HG03558 (cell line): ENCODE results near the gene SLC25A34.

ENCODE experiments used
- ATAC-seq: cut with Tn5 transposase; IDR thresholded peaks from one replicate; pipeline ENCODE4 v1.9.1; 2021; ENCODE audit warnings: moderate number of reproducible peaks; ENCODE audit not compliant: unreplicated experiment; ENCODE audit errors: extremely low read depth

Gene SLC25A34

DNA sequence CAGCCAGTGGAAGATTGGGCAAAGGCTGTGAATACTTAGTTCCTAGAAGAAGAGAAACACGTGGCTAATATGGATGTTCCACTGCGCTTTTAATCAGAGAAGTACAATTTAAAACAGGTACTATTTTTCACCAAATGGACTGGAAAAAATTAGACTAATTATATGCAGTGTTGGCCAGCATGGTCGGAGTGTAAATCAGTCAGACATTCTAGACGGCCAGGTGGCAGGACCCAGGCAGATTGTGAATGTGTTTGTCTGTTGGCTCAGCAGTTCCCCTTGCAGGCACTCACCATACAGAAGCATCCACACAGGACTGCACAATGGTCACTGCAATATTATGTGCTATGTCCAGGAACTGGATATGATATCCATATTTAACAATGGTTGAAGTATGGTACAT, 23.9 kb upstream of the SLC25A34 start:
- no peak for ATAC-seq

DNA sequence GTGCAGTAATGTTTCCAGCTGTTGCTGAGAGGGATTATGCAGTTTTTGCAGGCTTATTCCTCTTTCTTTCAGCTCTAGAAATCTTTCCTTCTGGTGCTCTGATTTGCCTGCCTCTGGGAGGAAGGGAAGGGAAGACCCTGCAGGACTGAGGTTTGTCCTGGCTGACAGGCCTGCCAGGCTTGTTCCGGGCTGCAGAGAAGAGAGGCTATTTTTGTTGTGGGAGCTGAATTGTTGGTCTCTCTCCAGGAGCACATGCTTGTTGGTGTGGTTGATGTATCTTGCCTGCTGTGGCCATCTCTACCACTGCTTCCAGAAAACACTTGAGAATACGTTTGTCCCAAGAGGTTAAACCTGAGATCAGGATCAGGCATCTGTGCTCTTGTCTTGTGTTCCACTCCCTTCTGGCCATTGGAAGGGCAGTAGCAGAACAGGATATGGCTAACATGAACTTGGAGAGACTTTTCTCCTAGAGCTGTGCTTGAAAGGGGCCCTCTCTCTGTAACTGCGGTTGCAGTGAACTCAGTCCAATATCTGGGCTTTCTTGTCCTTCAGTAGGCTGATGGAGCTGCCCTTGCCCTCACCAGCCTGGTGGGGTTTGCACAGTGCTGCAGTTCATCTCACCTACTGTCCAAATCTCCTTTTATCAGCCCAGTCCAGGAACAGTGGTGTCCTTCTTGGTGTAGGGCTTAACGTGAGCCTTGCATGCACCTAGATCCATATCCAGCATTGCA, 21.5 kb upstream of the SLC25A34 start:
- ATAC-seq, result no peak

DNA sequence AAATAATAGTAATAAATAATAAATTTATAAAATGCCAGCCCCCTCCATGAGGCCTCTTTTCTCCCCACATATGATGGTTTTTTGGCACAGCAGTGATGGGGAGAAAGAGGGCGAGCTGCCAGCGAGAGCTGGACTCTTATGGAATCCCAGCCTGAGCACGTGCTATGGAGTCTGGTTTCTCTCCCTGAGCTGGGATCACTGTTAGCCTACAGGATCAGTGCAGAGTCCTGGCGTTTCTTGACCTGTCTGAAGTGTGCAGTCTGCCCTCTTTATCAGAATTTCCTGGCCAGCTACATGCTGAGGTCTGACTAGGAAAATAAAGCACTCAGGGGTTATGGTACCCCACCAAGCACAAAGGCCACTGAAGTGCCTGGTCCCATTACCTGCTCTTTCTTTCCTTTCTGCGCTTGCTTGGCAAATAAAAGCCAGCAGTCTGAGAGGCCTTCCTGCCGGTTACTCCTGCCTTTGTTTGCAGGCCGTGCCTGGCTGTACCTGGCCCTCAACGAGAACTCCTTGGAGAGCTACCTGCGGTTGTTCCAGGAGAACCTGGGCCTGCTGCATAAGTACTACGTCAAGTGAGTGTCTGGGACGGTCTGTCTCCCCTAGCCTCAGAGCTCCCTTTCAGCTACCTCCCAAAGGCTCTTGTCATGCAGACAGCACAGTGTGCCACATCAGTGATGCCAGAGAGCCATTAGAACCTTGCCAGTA, 18.5 kb upstream of the SLC25A34 start:
- no peak for ATAC-seq

DNA sequence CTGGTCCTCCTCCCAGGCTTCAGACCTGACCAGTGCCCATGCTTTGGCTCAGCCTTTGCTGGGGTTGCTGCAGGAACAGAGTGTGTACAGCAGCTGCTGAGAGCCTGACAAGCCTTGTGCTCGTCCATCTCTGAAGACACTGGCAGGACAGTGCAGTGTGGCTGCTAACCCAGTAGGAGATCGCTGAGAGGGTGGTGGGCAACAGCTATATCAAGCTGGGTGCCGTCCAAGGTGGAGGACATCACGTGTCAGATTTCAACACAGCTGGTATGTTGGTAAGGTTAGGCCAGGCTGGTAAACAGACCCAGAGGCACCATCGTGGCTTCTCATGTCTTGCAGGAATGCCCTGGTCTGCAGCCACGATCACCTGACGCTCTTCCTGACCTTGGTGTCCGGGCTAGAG, 17.9 kb upstream of the SLC25A34 start:
- no peak for ATAC-seq

DNA sequence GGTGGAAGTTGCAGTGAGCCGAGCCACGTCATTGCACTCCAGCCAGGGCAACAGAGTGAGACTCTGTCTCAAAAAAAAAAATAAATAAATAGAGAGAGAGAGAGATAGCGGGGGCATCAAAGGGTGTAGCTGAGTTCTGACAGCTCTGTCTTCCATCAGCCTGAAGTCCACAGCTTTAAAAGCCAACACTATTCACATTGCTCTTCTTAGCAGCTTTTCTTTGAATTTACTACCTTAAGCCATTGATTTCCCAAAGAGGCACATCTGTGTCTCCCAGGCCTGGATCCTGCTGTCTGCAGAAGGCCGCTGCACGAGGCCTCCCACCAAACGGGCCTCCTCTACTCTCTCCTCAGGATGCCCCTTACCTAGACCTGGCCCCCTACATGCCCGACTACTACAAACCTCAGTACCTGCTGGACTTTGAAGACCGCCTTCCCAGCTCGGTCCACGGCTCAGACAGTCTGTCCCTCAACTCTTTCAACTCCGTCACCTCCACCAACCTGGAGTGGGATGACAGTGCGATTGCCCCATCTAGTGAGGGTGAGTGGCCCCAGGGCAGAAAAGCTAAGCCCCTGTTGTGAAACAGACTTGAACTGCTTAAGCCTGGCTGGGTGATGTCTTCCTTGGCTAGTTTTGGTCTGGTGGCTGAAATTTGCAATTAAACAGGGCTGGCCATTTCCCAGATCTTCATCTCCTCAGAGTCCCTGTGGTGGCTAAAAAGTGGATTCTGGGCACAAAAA, 16.5 kb upstream of the SLC25A34 start:
- no peak for ATAC-seq

DNA sequence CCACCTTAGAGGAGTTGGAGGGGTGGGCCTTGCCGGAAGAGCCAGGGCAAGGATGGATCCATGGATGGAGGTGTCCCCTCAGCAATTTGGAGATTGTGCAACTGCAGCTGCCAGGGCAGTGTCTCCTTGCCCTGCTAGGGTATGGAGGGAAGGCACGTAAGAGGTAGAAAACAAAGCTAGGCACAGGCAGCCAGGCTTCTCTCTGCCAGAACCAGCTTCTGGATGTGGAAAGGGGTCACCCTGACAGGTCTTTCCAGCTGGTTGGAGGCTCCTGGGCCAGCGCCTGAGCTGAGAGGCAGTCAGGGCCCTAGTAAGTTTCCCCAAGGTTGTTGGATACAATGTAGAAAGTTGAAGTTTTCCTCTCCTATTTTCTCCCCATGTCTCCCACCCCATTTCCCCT, 15.2 kb upstream of the SLC25A34 start:
- no peak for ATAC-seq

DNA sequence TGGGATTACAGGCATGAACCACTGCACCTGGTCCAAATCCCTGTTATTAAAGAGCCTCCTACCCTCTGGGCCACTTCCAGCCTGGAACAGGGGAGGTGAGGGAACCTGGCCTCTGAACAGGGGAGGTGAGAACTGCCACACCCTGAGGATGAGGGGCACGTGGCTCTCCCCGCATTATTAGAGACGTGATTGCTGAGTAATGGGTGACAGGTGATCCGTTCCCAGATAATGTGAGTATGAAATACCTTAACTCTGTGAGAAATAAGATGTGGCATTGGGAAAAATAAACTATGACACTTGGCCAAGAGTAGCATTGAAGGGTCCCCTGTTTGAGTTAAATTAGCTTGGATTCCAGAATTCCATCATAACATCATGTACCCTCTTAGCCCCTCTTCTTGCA, 13.6 kb upstream of the SLC25A34 start:
- no peak for ATAC-seq

DNA sequence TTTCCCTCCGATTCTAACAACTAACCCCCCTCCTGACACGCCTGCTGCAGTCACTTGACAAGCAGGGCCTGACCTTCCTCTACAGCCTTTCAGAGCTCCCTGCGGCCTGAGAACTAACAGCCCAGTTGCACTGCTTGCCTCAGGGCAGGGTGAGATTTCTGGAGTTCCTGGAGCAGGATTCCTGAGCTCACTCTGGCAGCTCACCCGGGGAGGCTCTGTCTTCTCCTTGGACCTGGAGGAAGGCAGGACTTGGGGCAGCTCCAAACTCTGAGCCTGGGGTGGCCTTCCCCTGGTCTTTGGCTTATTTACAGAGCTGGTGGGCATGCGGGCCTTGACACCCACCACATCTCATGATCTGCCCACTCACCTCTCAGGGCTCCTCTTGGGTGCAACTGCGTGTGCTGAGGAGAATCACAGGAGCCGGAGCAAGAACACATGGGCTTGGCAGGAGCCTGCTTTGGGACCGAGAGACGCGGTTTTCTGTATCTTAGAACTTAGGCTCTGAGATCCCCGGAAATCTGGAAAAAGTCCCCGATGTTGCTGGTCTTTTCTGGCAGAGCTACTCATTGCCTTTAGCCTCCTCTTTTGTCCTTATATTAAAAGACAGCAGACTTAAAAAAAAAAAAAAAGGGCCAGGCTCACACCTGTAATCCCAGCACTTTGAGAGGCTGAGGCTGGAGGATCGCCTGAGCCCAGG, 13.1 kb upstream of the SLC25A34 start:
- ATAC-seq, result no peak

DNA sequence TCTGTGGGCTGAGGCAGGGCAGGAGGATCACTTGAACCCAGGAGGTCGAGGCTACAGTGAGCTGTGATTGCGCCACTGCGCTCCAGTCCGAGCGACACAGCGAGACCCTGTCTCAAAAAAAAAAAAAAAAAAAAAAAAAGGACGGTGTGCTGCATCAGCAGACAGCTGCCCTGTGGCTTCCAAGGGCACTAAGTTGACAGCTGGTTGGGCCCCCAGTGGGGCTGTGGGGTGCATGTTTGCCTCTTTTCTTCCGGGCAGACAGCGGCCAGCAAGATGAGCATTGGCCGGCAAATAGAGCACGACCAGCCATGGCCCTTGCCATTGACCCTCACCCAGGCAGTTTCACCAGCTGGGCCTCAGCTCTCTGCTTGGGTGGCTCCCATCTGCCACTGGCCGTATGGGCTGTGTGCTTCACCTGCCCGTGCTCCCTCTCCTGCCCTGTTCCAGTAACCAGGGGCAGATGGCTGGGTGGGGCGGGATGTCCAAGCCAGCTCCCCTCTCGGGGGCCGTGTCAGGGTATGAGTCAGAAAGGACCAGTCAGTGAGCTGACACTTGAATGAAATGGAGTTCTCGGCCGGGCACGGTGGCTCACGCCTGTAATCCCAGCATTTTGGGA, 12.3 kb upstream of the SLC25A34 start:
- no peak for ATAC-seq

DNA sequence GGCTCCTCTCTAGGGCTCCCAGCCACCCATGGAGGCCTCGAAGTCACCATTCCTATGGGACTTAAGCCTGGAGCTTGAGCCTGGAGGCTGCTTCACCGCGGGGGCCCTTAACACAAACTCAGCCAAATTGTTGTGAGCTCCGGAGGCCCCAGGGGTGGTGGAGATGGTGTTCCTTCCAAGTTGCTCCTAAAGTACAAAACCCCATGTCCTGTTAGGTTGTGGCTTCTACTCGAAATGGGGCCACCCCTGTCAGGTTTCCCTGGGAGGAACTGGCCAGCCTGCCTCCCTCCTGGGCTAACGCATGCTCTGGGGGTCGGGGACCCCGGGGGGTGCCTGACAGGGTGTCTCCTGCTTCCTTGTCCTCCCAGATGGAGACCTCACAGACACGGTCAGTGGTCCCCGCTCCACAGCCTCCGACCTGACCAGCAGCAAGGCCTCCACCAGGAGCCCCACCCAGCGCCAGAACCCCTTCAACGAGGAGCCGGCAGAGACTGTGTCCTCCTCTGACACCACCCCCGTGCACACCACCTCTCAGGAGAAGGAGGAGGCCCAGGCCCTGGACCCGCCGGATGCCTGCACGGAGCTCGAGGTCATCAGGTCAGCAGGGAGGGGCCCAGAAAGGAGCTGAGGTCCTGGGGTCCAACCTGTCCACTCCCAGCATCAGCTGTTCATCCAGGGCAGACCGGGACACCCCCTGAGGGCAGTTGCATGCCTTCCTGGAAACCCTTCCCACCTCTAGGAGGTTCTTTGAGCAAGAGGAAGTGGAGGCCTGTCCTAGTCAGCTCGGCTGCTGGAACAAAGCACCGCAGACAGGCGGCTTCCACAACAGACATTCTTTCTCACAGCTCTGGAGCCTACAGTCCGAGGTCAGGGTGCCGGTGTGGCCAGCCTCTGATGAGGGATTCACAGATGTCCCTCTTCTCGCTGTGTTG, 10.8 kb upstream of the SLC25A34 start:
- ATAC-seq, result no peak

DNA sequence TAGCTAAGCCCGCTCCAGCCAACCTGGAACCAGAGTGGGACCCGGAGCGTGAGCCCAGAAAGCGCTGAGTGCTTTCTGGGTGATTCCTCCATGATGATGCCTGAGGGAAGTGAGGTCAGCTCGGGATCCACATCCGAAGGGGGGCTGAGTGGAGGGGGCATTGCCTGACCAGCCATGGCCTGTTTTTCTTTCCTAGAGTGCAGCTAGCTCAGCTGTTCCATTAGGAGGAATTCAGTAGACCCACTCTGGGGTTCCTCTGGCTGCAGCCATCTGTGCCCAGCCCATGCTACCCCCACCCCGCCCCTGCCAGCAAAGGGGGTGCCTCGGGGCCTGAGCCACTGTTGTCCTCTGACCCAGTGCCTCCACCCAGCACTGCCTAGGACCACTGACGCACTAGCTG, 9.6 kb upstream of the SLC25A34 start:
- ATAC-seq, result no peak

DNA sequence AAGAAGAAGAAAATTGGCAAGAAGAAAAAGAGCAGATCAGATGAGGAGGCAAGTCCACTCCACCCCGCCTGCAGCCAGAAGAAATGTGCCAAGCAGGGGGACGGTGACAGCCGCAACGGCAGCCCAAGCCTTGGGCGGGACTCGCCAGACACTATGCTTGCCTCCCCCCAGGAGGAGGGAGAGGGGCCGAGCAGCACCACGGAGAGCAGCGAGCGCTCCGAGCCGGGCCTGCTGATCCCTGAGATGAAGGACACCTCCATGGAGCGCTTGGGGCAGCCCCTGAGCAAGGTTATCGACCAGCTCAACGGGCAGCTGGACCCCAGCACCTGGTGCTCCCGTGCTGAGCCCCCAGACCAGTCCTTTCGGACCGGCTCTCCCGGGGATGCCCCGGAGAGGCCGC, 9.0 kb upstream of the SLC25A34 start:
- no peak for ATAC-seq

DNA sequence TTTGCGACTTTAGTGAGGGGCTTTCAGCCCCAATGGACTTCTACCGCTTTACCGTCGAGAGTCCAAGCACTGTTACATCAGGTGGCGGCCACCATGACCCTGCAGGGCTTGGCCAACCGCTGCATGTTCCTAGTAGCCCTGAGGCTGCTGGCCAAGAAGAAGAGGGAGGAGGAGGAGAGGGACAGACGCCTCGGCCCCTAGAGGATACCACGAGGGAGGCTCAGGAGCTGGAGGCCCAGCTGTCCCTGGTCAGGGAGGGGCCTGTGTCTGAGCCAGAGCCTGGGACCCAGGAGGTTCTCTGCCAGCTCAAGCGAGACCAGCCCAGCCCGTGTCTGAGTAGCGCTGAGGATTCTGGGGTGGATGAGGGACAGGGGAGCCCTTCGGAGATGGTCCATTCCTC, 8.6 kb upstream of the SLC25A34 start:
- ATAC-seq, result no peak

DNA sequence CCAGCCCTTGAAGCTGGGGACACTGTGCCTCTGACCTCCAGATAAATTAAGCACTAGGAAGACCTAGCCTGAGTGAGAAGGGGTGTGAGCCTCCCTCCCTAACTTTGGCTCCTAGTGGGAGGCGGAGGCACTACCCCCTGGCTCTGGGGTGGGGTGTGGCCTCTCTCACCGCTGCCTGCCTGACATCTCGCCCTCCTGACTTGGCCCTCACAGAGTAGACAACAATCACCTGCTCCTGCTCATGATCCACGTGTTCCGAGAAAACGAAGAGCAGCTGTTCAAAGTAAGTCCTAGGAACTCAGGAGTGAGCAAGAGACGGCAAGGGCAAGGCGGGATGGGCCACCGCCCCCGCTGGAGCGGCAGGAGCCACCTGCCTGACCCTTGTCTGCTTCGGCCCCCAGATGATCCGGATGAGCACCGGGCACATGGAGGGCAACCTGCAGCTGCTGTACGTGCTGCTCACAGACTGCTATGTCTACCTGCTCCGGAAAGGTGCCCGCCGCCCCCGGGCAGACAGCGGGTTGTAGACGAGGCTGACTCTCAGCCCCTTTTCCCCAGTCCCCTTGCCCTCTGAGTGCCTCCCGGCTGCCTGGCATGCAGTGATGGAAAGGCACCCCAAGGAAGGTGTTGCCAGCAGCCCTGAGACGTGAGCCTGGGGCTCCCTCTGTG, 8.1 kb upstream of the SLC25A34 start:
- ATAC-seq, result no peak

DNA sequence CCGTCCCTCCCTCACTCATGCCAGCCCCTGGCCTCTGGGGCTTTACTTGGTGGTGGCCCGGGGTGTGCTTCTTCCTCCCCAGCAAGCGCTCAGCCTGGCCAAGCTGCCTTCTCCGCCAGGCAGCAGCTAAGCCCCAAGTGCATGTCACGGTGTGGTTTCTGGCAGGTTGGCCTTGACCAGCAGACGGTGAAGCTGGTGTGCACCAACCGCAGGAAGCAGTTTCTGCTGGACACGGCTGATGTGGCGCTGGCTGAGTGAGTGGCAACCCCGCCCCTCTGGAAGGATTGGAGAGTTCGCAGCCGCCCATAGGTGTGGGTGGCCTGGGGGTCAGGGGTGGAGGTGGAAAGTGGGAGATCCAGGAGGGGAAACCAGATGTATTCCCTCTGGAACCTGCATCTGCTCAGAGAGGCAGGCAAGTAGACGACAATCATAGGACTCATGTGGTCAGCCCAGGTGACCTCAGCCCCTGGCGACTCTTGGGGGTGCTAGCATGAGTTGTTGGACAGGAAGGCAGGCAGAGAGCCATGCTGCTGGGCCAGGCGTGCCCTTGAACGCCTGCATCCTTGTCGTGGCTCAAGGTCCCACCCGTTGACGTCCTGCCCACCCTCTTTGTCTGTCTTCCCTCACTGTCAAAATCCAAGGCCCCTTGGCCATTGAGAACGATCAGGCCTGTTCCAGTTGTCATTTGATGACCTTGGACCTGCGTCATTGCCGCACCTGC, 7.0 kb upstream of the SLC25A34 start:
- ATAC-seq, result no peak

DNA sequence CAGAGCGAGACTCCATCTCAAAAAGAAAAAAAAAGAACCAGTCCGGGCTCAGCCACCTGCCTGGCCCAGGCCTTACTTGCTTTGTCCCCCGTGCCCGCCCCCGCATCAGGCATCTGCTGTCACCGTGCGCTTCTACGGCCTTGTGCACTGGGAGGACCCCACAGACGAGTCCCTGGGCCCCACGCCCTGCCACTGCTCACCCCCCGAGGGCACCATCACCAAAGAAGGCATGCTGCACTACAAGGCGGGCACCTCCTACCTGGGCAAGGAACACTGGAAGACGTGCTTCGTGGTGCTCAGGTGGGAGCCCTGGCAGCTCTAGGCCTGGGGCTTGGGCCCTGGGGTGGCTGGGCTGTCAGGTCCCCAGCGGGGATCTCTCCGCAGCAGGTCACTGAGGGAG, 5.6 kb upstream of the SLC25A34 start:
- no peak for ATAC-seq

DNA sequence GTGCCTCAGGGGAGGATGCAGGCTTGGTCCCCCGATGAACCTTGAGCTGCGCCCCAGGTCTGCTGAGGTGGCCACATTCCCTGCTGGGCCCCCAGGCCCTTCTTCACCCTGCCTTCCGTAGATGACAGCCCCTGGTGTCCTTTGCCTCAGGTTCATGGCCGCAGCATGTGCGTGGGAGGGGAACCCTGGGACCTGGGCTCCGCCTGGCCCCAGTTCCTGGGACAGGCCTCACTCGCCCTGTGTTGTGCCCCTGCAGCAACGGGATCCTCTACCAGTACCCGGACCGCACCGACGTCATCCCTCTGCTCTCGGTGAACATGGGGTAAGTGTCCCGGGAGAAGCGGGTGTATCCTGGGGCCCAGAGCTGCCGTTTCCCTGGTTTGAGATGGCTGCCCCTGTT, 5.1 kb upstream of the SLC25A34 start:
- ATAC-seq, result no peak
